Caco-2 (cell line): Measurements from ENCODE around the gene ISG20L2. TPM values are rescaled to one million over a fixed set of nuclear protein-coding genes. Genes with fewer than 3 reads are reported as not detected.
A peak's percentile ranks its signal among the peaks of the same experiment; 100 is the strongest.

Experiments used
- BruUV-seq: library from RNA; stranded (reverse); fragments of 400-500 nt; replicated peaks from 2 replicates; lab custom pipeline; 2021; lab: Mats Ljungman, UMichigan
- CTCF ChIA-PET: fragments of 300-600 bp; sonication (Branson Sonifier 250); formaldehyde crosslinking; loops from one replicate; lab custom pipeline; 2022; ENCODE audit warnings: antibody characterized with exemption; lab: Charles Lee
- POLR2A ChIA-PET: fragments of 300-600 bp; sonication (Branson Sonifier 250); formaldehyde crosslinking; loops from one replicate; lab custom pipeline; 2022; ENCODE audit warnings: antibody characterized with exemption; lab: Charles Lee
- DNase-seq, 2 experiments: peaks; one replicate each; pipeline versions ENCODE4 v3.0.0 to v3.0.0-alpha.2; 2020 to 2022
- H3K27me3 ChIP-seq: replicated peaks from 2 replicates; pipeline ENCODE4 v1.6.0; 2011; ENCODE audit warnings: low read length; ENCODE audit not compliant: control insufficient read depth, insufficient read depth
- H3K36me3 ChIP-seq: 2 replicates; pipeline ENCODE4 v1.5.1; 2011; ENCODE audit warnings: low read length; ENCODE audit not compliant: control insufficient read depth, insufficient read depth
- H3K4me1 ChIP-seq: fragments of 250-450 bp; sonication (Bioruptor Pico); 2 replicates; pipeline ENCODE4 v1.5.1; 2020; ENCODE audit warnings: mild to moderate bottlenecking
- H3K4me3 ChIP-seq: 2 replicates; pipeline ENCODE4 v1.5.1; 2011; ENCODE audit warnings: low read depth, mild to moderate bottlenecking, control low read depth, low read length
- H3K9me3 ChIP-seq: fragments of 250-450 bp; sonication (Bioruptor Pico); 2 replicates; pipeline ENCODE4 v1.5.1; 2020; ENCODE audit warnings: mild to moderate bottlenecking, moderate library complexity
- H3K27ac Mint-ChIP-seq: one replicate; pipeline ENCODE4 v1.8.0; 2022; ENCODE audit warnings: mixed read lengths; ENCODE audit not compliant: unreplicated experiment
- H3K27me3 Mint-ChIP-seq: one replicate; pipeline ENCODE4 v1.8.0; 2022; ENCODE audit warnings: mixed read lengths; ENCODE audit not compliant: insufficient read depth, unreplicated experiment
- H3K36me3 Mint-ChIP-seq: one replicate; pipeline ENCODE4 v1.8.0; 2022; ENCODE audit warnings: mild to moderate bottlenecking, mixed read lengths; ENCODE audit not compliant: insufficient read depth, unreplicated experiment
- H3K4me1 Mint-ChIP-seq: one replicate; pipeline ENCODE4 v1.8.0; 2022; ENCODE audit warnings: low read depth, mixed read lengths; ENCODE audit not compliant: unreplicated experiment
- H3K4me3 Mint-ChIP-seq: one replicate; pipeline ENCODE4 v1.8.0; 2022; ENCODE audit warnings: mild to moderate bottlenecking, moderate library complexity, mixed read lengths; ENCODE audit not compliant: unreplicated experiment
- H3K9me3 Mint-ChIP-seq: one replicate; pipeline ENCODE4 v1.8.0; 2022; ENCODE audit warnings: mixed read lengths; ENCODE audit not compliant: unreplicated experiment
- CTCF ChIP-seq, 2 experiments: fragments of 200-600 bp in 1 of 2; IDR thresholded peaks; 1 replicate in 1 of 2; 2 replicates in 1 of 2; pipeline versions ENCODE4 v1.5.1 to v1.8.0; 2011 to 2022; ENCODE audit warnings: antibody characterized with exemption in 1 of 2, control low read depth in 1 of 2, inconsistent platforms in 1 of 2, low read depth in 1 of 2, low read length in 1 of 2, mild to moderate bottlenecking in 1 of 2, moderate library complexity in 1 of 2; ENCODE audit not compliant: insufficient read depth in 1 of 2, severe bottlenecking in 1 of 2, unreplicated experiment in 1 of 2
- intact Hi-C: fragments of 100-400 bp; cut with micrococcal nuclease; formaldehyde crosslinking; loops from one replicate; pipeline ENCODE4 v1.10.0; 2022; ENCODE audit not compliant: unreplicated experiment
- total RNA-seq: library from RNA; stranded (reverse); gene quantifications from 2 replicates; pipeline ENCODE4 v1.2.3, GENCODE V29; 2022

The ISG20L2 gene
- total RNA-seq, 1 experiment from 2014 or later: 42.3 TPM

GRCh38 chr1:156727926-156728598, 504 bp downstream of the ISG20L2 start, which contains the start of gene METTL25B:
Gene METTL25B, plus strand, starts transcription at chr1:156728469. Its CDS starts 636 bp downstream, at chr1:156729105.
- no peak within 1 kb of the TSS for H3K4me3 Mint-ChIP-seq
- CTCF ChIA-PET: interaction anchor here (0.6 to 4.8 kb wide), 12 partner anchors 13 to 200 kb away, joined by 3 to 262 read pairs (median 6); partner anchors contain the start of genes CRABP2, HDGF, MRPL24 and PRCC
- POLR2A ChIA-PET: interaction anchor here (0.6 to 4.8 kb wide), 23 partner anchors 11 to 304 kb away, joined by 3 to 108 read pairs (median 7); partner anchors contain the start of genes CRABP2, HDGF, INSRR and MRPL24
- peaks cover 4% of the 10 kb centered on the region for H3K36me3 ChIP-seq
- BruUV-seq: TSS peak; percentile 51
- H3K4me1 Mint-ChIP-seq: peaks cover 6% of the 10 kb centered on the region
- H3K36me3 Mint-ChIP-seq: peaks cover 16% of the 10 kb centered on the region
- H3K9me3 Mint-ChIP-seq: no peaks in the 10 kb centered on the region
- DNase-seq: peak; percentile 84 to 88
- no peaks in the 10 kb centered on the region for H3K27me3 Mint-ChIP-seq
- no peak for TF ChIP-seq CTCF (IDR thresholded peaks at IDR 0.05; ENCODE audit: insufficient read depth in 1 of 2, low read depth in 1 of 2, low read length in 1 of 2, severe bottlenecking in 1 of 2, unreplicated experiment in 1 of 2)
- peaks cover 13% of the 10 kb centered on the region; the same call in 1 of the 2 replicates for H3K4me1 ChIP-seq
- intact Hi-C loops: loop anchor here (1.0 to 2.0 kb wide), 5 partner anchors 13 to 132 kb away; partner anchors contain the start of genes HDGF, MRPL24, NTRK1 and PRCC
- H3K27me3 ChIP-seq: no peaks in the 10 kb centered on the region
- peak within 1 kb of the TSS; percentile 96 for H3K27ac Mint-ChIP-seq
- H3K9me3 ChIP-seq: no peaks in the 10 kb centered on the region
- peak within 1 kb of the TSS; percentile 90 for H3K4me3 ChIP-seq

- peak overlapping the region; percentile 96 for H3K27ac Mint-ChIP-seq
- BruUV-seq: no TSS peak
- peaks cover 6% of the 10 kb centered on the region for H3K4me1 Mint-ChIP-seq
- peaks cover 13% of the 10 kb centered on the region; the same call in 1 of the 2 replicates for H3K4me1 ChIP-seq
- ChIA-PET CTCF (interaction anchor here (1.6 to 4.8 kb wide), 7 partner anchors 14 to 200 kb away, joined by 4 to 262 read pairs (median 10); partner anchors contain the start of genes CRABP2 and MRPL24), POLR2A (interaction anchor here (0.5 to 4.8 kb wide), 9 partner anchors 14 to 269 kb away, joined by 3 to 108 read pairs (median 26); partner anchors contain the start of genes CRABP2, HDGF, MRPL24 and NAXE)
- intact Hi-C loops: no loop called here
- H3K36me3 Mint-ChIP-seq: peaks cover 16% of the 10 kb centered on the region
- peak overlapping the region; percentile 90 for H3K4me3 ChIP-seq
- H3K9me3 Mint-ChIP-seq: no peaks in the 10 kb centered on the region
- H3K36me3 ChIP-seq: peaks cover 4% of the 10 kb centered on the region
- DNase-seq: no peak
- TF ChIP-seq CTCF (IDR thresholded peaks at IDR 0.05; ENCODE audit: insufficient read depth in 1 of 2, low read depth in 1 of 2, low read length in 1 of 2, severe bottlenecking in 1 of 2, unreplicated experiment in 1 of 2): no peak
- H3K4me3 Mint-ChIP-seq: no peak overlapping the region
- H3K27me3 Mint-ChIP-seq: no peaks in the 10 kb centered on the region
- H3K9me3 ChIP-seq: no peaks in the 10 kb centered on the region
- H3K27me3 ChIP-seq: no peaks in the 10 kb centered on the region
Measured at GRCh38 chr1:156727492-156727891, 1.1 kb downstream of the ISG20L2 start.
